ENCODE measurements around the gene PRRC1.
"Not testable (repeated sequence)": the region's sequence is repeated elsewhere in the genome, so short reads cannot be mapped to it uniquely, and the experiment has no call there.

PRRC1 gene

DNA sequence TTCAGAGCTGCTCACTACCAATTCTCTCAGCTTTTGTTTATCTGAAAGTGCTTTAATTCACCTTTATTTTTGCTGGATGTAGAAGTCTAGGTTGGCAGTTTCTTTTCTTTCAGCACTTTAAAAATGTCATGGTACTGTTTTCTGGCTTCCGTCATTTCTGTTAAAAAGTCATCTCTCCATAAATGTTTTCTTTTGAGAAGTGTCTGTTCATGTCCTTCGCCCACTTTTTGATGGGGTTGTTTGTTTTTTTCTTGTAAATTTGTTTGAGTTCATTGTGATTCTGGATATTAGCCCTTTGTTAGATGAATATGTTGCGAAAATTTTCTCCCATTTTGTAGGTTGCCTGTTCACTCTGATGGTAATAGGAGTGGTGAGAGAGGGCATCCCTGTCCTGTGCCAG, 23.1 kb downstream of the PRRC1 start:
- DNase-seq (ENCODE audit: insufficient read length, low spot score); FAIRE-seq: not testable (repeated sequence)

GRCh38 chr5:127545249-127545648, 27.8 kb downstream of the PRRC1 start:
- not testable (repeated sequence) for FAIRE-seq; DNase-seq (ENCODE audit: insufficient read length, low spot score)

GRCh38 chr5:127549551-127549950, 32.1 kb downstream of the PRRC1 start:
- FAIRE-seq (no peak), DNase-seq (ENCODE audit: insufficient read length, low spot score) (no peak)

DNA sequence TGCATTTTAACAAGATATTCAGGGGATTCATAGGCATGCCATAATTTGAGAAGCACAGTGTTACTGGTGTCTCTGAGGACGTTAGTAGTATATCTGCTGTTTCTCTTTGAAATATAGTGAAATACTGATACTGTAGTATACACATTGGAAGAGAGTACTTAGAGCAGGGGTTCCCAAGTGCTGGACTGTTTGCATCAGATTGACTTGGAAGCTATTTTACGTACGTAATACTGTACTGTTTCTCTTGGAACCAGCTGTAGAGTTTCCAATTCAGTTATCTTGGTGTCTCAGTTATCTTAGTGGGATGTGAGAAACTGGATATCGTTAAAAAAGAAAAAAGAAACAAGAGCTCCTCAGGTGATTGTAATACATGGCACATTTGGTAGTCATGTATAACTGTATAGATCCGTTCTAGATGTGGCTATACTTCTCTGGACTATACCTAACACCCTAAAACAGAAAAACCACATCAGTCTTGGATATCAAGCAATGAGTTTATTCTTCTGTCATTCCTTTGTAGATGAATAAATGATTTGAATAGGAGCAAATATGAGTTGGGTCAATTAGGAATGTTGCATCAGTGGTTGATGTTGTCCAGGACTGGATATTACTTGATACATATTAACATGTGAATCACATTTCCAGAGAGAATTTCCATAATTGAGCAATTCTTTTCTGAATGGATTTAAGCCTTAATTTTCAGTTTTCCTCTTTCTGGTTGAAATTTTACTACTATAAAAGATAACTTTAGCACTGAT, 33.4 kb downstream of the PRRC1 start:
- DNase-seq (ENCODE audit: insufficient read length, low spot score) (no peak), FAIRE-seq (no peak)

DNA sequence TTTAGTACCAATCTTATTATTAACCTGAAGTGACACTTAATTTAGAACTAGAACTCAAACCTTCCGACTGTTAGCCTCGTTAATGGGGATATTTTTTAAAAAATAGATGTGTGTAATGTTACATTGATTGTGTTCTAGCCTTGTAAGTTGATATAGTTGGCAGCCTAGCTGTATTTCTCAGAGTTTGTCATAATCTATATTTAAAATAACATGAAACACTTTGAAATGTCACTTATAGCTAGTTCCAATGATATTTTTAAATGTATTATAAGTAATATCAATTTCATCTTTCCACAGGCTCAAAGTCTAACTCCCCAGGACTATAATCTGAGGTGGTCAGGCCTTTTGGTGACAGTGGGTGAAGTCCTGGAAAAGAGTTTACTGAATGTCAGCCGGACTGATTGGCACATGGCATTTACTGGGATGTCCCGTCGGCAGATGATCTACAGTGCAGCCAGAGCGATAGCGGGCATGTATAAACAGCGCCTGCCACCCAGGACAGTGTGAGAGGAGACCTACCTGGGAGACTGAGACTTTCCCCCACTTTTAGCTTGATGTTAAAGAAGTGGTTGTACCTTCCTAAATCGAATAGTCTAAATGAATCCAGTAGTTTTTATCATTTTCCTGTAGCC, 34.1 kb downstream of the PRRC1 start:
- DNase-seq (ENCODE audit: insufficient read length, low spot score): no peak

DNA sequence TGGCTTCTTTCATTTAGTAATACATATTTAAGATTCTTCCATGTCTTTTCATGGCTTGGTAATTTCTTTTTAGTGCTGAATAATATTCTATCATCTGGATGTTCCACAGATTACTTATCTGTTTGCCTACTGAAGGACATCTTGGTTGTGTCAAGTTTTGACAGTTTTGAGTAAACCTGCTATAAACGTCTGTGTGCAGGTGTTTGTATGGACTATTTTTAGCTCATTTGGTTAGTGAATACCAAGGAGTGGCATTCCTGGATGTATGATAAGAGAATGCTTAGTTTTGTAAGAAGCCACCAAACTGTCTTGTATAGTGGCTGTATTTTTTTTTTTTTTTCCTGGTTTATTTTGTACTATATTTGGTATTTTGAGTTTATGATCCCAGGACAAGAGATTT, 38.4 kb downstream of the PRRC1 start:
- FAIRE-seq (no peak), DNase-seq (ENCODE audit: insufficient read length, low spot score) (no peak)

More for the DNA sequence above, 34.1 kb downstream of the PRRC1 start:
- no peak for FAIRE-seq

DNA sequence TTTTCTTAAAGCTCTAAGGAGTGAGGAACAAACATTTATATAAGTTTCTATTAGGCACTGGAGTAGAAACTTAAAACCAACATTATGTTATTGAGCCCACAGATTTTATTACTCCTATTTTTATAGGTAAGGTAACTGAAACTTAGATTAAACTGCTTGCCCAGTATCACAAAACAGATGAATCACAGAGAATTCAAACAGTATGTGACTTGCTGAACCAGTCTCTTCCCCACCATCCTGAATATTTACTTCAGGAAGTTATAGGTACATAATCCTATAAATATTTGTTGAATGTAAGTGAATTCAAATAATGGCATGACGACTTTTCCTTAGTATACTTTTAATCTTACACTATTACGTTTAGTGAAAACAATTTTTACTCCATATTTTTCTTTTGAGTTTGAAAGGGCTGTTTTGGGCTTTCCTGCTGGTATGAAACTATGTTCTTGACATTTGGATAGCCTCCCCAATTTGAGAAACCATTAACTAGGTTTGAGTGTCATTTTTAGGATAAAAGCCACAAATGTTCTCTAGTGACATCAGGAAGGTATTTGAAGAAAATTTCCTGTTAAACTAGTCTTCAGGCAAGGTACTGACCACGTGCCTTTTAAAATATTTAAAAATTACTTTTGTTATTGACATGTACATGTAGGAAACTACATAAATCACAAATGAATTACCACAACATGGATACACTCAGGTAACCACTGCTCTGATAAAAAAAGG, 39.3 kb downstream of the PRRC1 start:
- FAIRE-seq (no peak), DNase-seq (ENCODE audit: insufficient read length, low spot score) (no peak)

GRCh38 chr5:127558273-127558672, 40.8 kb downstream of the PRRC1 start:
- FAIRE-seq (no peak), DNase-seq (ENCODE audit: insufficient read length, low spot score) (no peak)

DNA sequence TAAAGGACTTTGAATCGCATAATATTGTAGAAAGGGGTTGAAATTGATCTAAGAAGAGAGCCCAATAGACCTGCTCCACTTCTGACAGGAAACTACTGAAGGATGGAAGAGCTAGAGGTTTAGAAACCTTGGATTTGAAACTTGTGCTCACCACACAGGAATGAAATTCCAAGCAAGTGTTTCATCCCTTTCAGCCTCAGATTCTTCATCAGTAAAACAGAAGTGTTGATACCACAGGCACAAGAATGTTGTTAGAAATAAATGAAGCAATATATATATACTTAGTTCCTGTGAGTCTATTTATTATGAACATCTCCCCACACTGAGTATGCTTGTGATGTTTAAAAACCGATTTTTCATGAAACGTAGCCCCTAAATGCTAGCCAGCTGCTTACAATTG, 43.8 kb downstream of the PRRC1 start:
- no peak for DNase-seq (ENCODE audit: insufficient read length, low spot score)
- no peak for FAIRE-seq

DNA sequence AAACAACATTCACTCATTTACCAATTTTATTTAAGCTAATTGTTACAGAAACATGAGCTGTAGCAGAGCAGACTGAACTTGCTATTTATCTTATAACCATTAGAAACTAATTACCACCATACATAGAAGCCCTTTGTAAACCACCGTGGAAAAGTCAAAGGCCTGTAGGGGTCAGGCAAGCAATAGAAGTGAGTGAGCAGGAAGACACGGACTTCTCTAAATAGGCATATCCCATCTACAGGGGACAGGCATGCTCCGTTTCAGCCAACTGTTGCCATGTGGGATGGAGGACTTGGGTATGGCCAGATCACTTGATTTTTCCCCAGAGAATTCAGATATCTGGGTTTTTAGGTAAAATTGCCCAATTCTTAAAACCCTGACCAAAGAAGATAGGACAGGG, 44.8 kb downstream of the PRRC1 start:
- DNase-seq (ENCODE audit: insufficient read length, low spot score) (no peak), FAIRE-seq (no peak)

DNA sequence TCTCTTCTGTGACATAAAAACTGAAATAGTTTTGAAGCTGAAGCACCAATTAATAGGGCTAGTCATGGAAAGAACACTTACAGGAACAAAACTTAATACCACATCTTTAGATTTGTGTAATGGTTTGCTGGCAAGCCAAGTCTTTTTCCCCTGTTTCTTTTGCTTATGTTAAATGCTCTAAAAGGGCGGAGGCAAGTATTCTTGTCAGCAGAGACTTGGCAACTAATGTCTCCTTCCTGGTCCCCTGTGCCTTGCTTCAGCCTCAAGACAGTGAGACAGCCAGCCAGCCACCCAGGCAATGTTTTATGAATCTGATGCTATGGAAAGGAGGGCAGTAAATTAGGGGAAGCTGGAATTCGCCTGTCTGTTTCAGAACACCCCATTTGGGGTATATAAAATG, 45.7 kb downstream of the PRRC1 start:
- FAIRE-seq (no peak), DNase-seq (ENCODE audit: insufficient read length, low spot score) (no peak)

- FAIRE-seq (peak; percentile 44), DNase-seq (ENCODE audit: insufficient read length, low spot score) (peak; percentile 44)
Observed at GRCh38 chr5:127564002-127564769, 46.7 kb downstream of the PRRC1 start.

DNA sequence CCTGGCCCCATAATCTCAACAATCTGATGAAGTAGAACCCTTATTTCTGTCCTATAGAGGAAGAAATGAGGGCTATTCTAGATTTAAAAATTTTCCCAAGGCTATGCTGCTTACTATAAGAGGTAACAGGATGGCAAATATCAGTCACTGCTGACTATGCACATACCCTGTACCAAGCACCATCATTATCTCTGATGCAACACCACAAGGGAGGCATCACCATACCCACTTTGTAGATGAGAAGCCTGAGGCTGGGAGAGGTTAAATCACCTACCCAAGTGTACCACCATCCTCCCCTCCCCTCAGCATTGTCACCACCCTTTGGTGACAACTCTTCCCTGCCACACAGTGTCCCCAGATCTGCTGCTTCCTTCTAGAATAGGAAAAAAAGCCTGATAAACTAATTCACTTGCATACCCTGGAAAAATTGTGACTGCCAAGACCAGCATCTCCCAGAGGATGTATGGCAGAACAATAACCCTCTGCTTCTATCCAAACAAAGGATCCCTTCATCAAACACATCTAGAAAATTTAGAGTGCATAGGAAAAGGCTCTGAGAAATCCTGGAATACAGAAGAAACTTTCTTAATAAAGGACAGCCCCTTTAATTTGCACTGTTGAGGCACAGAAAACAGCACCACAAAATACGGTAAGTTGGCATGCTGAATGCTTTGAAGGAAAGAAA, 48.3 kb downstream of the PRRC1 start:
- FAIRE-seq (no peak), DNase-seq (ENCODE audit: insufficient read length, low spot score) (no peak)

- FAIRE-seq (no peak), DNase-seq (ENCODE audit: insufficient read length, low spot score) (no peak)
Observed at GRCh38 chr5:127567026-127567768, 49.8 kb downstream of the PRRC1 start.

DNA sequence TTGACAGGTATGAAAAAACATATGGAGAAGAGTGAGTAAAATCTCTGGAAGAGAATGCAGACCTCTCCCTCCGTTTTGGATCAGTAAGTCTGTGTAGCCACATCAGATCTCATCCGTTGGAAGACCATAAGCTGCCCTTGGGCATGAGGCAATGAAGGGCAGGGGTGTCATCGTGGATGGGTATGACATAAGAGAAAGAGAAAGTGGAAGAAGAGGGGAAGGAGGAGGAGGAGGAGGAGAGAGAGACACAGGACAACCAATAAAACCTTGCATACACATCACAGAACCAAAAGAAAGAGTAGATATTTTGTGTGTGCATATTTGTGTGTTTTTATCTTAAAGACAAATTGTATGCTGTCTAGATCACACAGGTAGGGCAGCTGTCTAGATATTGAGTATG, 50.7 kb downstream of the PRRC1 start:
- FAIRE-seq (no peak), DNase-seq (ENCODE audit: insufficient read length, low spot score) (no peak)

- FAIRE-seq; DNase-seq (ENCODE audit: insufficient read length, low spot score): not testable (repeated sequence)
Observed at GRCh38 chr5:127569471-127569870, 52.0 kb downstream of the PRRC1 start.

GRCh38 chr5:127571314-127572131, 54.1 kb downstream of the PRRC1 start:
- DNase-seq (ENCODE audit: insufficient read length, low spot score) (no peak), FAIRE-seq (no peak)

DNA sequence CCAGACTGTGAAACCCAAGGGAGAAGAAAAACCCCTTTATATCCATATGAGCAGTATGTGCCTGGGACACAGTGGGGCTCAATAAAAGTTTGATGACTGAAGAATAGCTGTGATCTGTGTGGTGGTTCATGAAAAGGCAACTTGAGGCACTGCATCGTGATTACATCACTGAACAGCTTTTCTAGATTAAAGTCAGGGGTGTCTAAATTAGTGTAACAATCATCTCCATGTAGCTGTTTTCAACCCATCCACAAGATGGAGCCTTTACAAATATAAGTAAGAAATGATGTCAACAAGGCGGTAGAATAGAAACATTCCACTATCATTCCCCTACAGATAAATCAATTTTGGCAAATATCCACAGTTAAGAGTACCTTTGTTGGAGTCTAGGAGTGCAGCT, 55.5 kb downstream of the PRRC1 start:
- DNase-seq (ENCODE audit: insufficient read length, low spot score) (no peak), FAIRE-seq (no peak)
